Cardiac fibroblast (primary cell): ENCODE results near the gene INPP4A.

Experiments
- DNase-seq, 2 donors: peaks; one replicate each; pipeline versions ENCODE4 v3.0.0 to v3.0.0-alpha.2; 2010; ENCODE audit warnings: low read depth in 2 of 2
- H3K4me3 ChIP-seq, 2 donors: replicated peaks in 1 of 2; 1 replicate in 1 of 2; 2 replicates in 1 of 2; pipeline ENCODE4 v1.5.1; 2011; ENCODE audit warnings: low read depth in 2 of 2, low read length in 2 of 2, mild to moderate bottlenecking in 2 of 2, moderate library complexity in 1 of 2
- TF ChIP-seq, protein P1 (sequence below): IDR thresholded peaks from one replicate; pipeline ENCODE4 v1.5.1; 2011; ENCODE audit warnings: low read depth, mild to moderate bottlenecking, low read length, inconsistent platforms

INPP4A gene

DNA sequence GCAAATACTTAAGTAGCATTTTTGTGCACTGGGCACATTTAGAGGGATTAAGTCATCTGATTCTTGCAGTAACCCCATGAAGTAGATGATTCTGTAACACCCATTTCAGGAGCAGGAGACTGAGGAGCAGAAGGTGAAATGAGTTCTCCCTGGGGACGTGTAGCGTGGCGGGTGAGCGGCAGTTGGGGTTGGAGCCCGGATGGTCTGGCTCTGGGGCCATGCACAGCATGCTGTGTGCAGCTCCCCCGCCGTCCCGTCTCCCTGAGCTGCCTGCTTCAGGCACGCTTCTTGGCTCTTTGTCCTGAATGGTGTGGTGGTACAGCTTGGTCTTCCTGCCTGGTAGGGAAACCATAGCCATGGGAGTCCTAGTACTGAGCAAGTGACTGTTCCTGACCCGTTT, 32.4 kb downstream of the INPP4A start:
- no peak for DNase-seq

DNA sequence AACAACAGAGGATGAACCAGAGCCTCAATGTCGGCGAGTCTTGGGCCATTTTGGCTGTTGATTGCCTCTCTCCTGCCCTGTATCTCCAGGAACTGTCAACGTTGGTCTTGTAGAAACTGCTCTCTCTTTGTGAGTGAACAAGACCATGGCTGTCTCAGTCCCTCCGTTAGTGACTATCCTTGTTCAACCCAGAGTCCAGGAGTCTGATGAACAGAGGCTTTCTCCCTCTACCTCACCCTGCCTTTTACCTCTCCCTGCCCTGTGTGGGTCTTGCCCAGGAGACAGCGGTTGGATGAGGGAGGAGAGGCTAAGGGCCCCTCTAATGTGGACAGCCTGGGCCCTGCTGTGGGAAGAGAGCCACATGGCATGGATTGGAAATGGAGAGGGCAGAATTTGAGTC, 32.8 kb downstream of the INPP4A start:
- H3K4me3 ChIP-seq = no peak overlapping the region
- DNase-seq = no peak
- TF ChIP-seq, protein P1, sequence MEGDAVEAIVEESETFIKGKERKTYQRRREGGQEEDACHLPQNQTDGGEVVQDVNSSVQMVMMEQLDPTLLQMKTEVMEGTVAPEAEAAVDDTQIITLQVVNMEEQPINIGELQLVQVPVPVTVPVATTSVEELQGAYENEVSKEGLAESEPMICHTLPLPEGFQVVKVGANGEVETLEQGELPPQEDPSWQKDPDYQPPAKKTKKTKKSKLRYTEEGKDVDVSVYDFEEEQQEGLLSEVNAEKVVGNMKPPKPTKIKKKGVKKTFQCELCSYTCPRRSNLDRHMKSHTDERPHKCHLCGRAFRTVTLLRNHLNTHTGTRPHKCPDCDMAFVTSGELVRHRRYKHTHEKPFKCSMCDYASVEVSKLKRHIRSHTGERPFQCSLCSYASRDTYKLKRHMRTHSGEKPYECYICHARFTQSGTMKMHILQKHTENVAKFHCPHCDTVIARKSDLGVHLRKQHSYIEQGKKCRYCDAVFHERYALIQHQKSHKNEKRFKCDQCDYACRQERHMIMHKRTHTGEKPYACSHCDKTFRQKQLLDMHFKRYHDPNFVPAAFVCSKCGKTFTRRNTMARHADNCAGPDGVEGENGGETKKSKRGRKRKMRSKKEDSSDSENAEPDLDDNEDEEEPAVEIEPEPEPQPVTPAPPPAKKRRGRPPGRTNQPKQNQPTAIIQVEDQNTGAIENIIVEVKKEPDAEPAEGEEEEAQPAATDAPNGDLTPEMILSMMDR = no peak

More for the DNA sequence above, 32.4 kb downstream of the INPP4A start:
- H3K4me3 ChIP-seq = no peak overlapping the region
- TF ChIP-seq, protein P1 = no peak

DNA sequence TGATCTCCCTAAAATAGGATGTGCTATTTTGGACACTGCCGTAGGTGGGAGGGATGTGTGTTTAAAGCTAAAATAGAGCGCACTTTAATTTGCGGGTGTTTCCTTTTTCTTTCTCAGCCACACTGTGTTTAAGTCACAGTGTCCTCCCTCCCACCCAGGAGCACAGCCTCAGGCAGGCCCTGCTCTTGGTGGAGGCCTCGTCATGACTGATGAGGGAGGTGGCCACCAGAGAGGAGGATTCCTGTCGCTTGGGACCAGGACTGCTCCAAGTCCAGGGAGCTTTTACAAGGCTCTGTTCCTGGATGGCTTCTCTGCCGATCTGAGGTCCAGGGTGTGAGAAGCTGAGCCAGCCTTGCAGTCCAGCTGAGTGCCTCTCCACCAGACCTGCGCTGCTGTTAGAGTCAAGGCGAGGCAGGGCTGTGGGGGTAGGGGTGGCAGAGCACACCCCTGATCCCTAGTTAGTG, 33.5 kb downstream of the INPP4A start:
- TF ChIP-seq, protein P1 = no peak
- no peak for DNase-seq
- no peak overlapping the region for H3K4me3 ChIP-seq

DNA sequence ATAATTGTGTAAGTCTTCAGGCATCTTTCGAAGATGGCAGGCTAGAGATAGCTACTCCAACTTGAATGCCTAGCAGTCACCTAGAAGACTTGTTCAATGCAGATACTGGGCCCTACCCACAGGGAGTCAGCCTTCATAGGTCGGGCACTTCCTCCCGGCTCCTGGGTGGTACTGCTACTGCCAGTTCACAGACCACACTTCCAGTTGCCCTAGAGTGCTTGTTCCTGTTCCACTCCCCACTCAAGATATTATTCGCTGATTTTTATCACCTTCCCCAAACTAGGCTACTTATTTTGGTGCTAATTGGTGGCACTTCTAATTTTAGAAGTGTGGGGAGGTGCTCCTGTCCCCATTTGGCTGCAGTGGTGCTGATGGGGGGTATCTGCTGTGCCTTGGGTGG, 34.2 kb downstream of the INPP4A start:
- no peak overlapping the region for H3K4me3 ChIP-seq
- TF ChIP-seq, protein P1 = no peak
- DNase-seq = no peak

DNA sequence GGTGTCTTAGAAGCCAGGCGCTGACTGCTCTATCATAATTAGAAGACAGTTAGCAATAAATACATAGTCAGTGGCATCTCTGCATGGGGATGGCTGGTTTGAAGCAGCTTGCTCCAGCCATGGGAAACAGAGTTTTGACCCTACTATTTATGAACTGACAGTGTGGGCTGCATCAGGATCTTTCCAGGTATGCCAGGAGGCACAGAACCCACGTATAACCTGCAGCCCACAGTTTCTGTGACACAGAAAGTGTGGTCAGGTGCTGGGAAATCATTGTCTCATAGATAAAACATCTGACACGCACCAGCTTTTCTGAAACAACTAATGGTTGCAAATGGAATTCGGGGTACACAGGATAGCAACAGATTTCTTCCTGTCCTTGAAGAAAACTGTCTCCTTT, 34.7 kb downstream of the INPP4A start:
- no peak overlapping the region for H3K4me3 ChIP-seq
- no peak for DNase-seq
- TF ChIP-seq, protein P1 = no peak

DNA sequence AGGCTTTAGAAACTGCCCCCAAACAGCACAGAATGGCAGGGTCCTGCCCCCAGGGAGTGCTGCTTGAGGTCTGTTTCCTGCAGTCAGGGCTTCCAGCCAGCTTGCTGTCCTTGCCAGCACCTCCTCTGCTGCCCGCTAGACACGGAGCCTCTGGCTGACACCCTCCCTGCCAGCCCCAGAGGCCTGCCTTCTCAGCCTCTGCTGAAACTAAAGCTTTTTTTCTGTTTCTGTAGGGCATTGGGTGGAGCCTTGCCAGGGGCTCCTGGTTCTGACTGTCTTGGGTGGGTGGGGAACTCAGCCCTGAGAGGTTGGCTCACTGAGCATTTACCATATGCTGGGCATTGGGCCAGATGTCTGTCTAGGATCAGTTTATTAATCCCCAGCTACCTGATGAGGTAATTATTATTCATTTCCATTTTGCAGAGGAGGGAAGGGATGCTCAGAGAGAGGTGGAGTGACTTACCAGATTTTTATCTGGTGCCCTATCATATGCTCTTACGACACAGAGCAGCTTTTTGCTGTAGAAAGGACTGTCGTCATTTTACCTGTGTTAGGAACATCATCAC, 35.4 kb downstream of the INPP4A start:
- DNase-seq = peak; percentile 53 to 82
- TF ChIP-seq, protein P1 = no peak

DNA sequence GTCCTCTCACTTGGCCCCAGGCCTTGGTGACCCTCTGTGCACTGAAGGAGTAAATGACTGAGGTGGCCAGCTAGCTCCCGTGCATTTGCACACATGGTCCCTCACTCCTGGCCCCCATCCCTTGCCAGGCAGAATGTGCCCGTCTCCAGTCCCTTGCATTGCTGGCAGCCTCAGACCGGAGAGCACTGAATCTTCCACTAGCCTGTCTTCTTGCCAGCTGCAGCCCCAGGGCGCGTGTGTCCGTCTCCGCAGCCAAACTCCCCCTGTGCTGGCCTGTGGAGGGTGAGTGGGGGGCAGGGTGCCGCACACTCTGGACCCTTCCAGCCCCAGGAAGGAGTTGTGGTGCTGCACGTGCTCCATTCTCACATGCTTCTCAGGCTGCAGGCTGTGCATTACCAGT, 35.9 kb downstream of the INPP4A start:
- H3K4me3 ChIP-seq = no peak overlapping the region
- TF ChIP-seq, protein P1 = no peak
- DNase-seq = no peak

More for the DNA sequence above, 35.4 kb downstream of the INPP4A start:
- H3K4me3 ChIP-seq = no peak overlapping the region
